Smooth muscle cell (in vitro differentiated cells): Measurements from ENCODE around the gene ECHS1. TPM values are rescaled to one million over a fixed set of nuclear protein-coding genes. Genes with fewer than 3 reads are reported as not detected.

Source experiments
- DNase-seq: peaks from one replicate; lab custom pipeline; 2025; ENCODE audit not compliant: unreplicated experiment; lab: John Stamatoyannopoulos, UW
- H2AFZ ChIP-seq: fragments of 200-600 bp; sonication (generic); 2 replicates; pipeline ENCODE4 v1.6.0; 2016; ENCODE audit warnings: antibody characterized with exemption, low read depth, mild to moderate bottlenecking
- H3F3A ChIP-seq: fragments of 200-600 bp; sonication (generic); 2 replicates; pipeline ENCODE4 v1.6.0; 2017; ENCODE audit warnings: antibody characterized with exemption, low read depth
- H3K27ac ChIP-seq: fragments of 200-600 bp; sonication (generic); 2 replicates; pipeline ENCODE4 v1.5.1; 2016; ENCODE audit warnings: low read depth, mild to moderate bottlenecking
- H3K27me3 ChIP-seq: fragments of 200-600 bp; sonication (generic); 2 replicates; pipeline ENCODE4 v1.6.1; 2016; ENCODE audit warnings: low read depth, mild to moderate bottlenecking
- H3K36me3 ChIP-seq: fragments of 200-600 bp; sonication (generic); 2 replicates; pipeline ENCODE4 v1.5.1; 2016; ENCODE audit warnings: low read depth
- H3K4me1 ChIP-seq: fragments of 200-600 bp; sonication (generic); 2 replicates; pipeline ENCODE4 v1.5.1; 2016; ENCODE audit warnings: low read depth
- H3K4me2 ChIP-seq: fragments of 200-600 bp; sonication (generic); 2 replicates; pipeline ENCODE4 v1.6.0; 2016; ENCODE audit warnings: mild to moderate bottlenecking
- H3K4me3 ChIP-seq: fragments of 200-600 bp; sonication (generic); 2 replicates; pipeline ENCODE4 v1.5.1; 2016; ENCODE audit warnings: mild to moderate bottlenecking
- H3K79me2 ChIP-seq: fragments of 200-600 bp; sonication (generic); 2 replicates; pipeline ENCODE4 v1.6.0; 2016; ENCODE audit warnings: low read depth, mild to moderate bottlenecking
- H3K9ac ChIP-seq: fragments of 200-600 bp; sonication (generic); 2 replicates; pipeline ENCODE4 v1.6.0; 2016; ENCODE audit warnings: low read depth
- H3K9me3 ChIP-seq: fragments of 200-600 bp; sonication (generic); replicated peaks from 2 replicates; pipeline ENCODE4 v1.5.1; 2016; ENCODE audit warnings: low read depth
- H4K20me1 ChIP-seq: fragments of 200-600 bp; sonication (generic); 2 replicates; pipeline ENCODE4 v1.6.0; 2016; ENCODE audit warnings: low read depth
- CTCF ChIP-seq: fragments of 200-600 bp; sonication (generic); IDR thresholded peaks from 2 replicates; pipeline ENCODE4 v1.5.1; 2017; ENCODE audit warnings: borderline replicate concordance, mild to moderate bottlenecking, antibody characterized with exemption; ENCODE audit not compliant: insufficient read depth, poor library complexity, severe bottlenecking
- WGBS: methylation state at CpG from one replicate; pipeline ENCODE4 v1.1.7; 2016; ENCODE audit warnings: low lambda C conversion rate; 5-methylcytosine and 5-hydroxymethylcytosine counted together
- polyA plus RNA-seq: library from polyadenylated mRNA; unstranded; fragments of >200 nt; fragmentation: Nextera tagmentation; extraction: Ambion mirVana; gene quantifications from 2 replicates; pipeline ENCODE4 v1.2.1, GENCODE V29; 2016
- total RNA-seq: library from RNA; depleted of rRNA; stranded (reverse); fragments of >200 nt; gene quantifications from 2 replicates; pipeline ENCODE4 v1.2.3, GENCODE V29; 2014

Gene ECHS1
- total and polyA plus RNA-seq, 2 experiments from 2014 or later = 63.8 to 112 TPM

GRCh38 chr10:133350283-133350949, 22.7 kb downstream of the ECHS1 start:
- no peak for TF ChIP-seq CTCF
- H3K4me3 ChIP-seq = no peak overlapping the region
- no peak for DNase-seq
- peaks cover 8% of the 10 kb centered on the region for H4K20me1 ChIP-seq
- H2AFZ ChIP-seq = no peak overlapping the region
- H3F3A ChIP-seq = no peaks in the 10 kb centered on the region
- H3K4me1 ChIP-seq = no peaks in the 10 kb centered on the region
- no peak overlapping the region for H3K27ac ChIP-seq
- H3K9me3 ChIP-seq = no peaks in the 10 kb centered on the region
- no peak overlapping the region for H3K9ac ChIP-seq
- no peaks in the 10 kb centered on the region for H3K36me3 ChIP-seq
- no peak overlapping the region for H3K4me2 ChIP-seq
- 91% methylated on average over 12 of the region's 12 CpGs for WGBS
- H3K79me2 ChIP-seq = no peaks in the 10 kb centered on the region
- H3K27me3 ChIP-seq = no peaks in the 10 kb centered on the region

- H4K20me1 ChIP-seq = no peaks in the 10 kb centered on the region
- no peaks in the 10 kb centered on the region for H3K79me2 ChIP-seq
- no peaks in the 10 kb centered on the region for H3K36me3 ChIP-seq
- no peaks in the 10 kb centered on the region for H3F3A ChIP-seq
- no peak overlapping the region for H2AFZ ChIP-seq
- H3K4me2 ChIP-seq = no peak overlapping the region
- WGBS = 88% methylated on average over 8 of the region's 9 CpGs
- no peaks in the 10 kb centered on the region for H3K4me1 ChIP-seq
- no peaks in the 10 kb centered on the region for H3K27me3 ChIP-seq
- DNase-seq = no peak
- no peak overlapping the region for H3K4me3 ChIP-seq
- no peak for TF ChIP-seq CTCF
- no peak overlapping the region for H3K9ac ChIP-seq
- no peak overlapping the region for H3K27ac ChIP-seq
- no peaks in the 10 kb centered on the region for H3K9me3 ChIP-seq
Measured at GRCh38 chr10:133349577-133350011, 23.6 kb downstream of the ECHS1 start.

- 98% methylated on average over 7 of the region's 8 CpGs for WGBS
- Histone ChIP-seq H3F3A (no peaks in the 10 kb centered on the region), H4K20me1 (no peaks in the 10 kb centered on the region), H3K4me1 (no peaks in the 10 kb centered on the region), H3K79me2 (no peaks in the 10 kb centered on the region), H2AFZ (no peak overlapping the region), H3K4me3 (no peak overlapping the region), H3K36me3 (no peaks in the 10 kb centered on the region), H3K27ac (no peak overlapping the region), H3K4me2 (no peak overlapping the region), H3K9me3 (no peaks in the 10 kb centered on the region), H3K27me3 (no peaks in the 10 kb centered on the region), H3K9ac (no peak overlapping the region)
- DNase-seq = no peak
- no peak for TF ChIP-seq CTCF
Measured at GRCh38 chr10:133349160-133349568, 24.0 kb downstream of the ECHS1 start.
